RWPE1 (cell line): Measurements from ENCODE around the gene RCAN1.

Experiments used
- CTCF ChIA-PET: fragments of 350-600 bp; sonication (Branson Sonifier 250); formaldehyde crosslinking; extraction: SDS; loops from one replicate; lab custom pipeline; 2021; lab: Yijun Ruan, JAX
- POLR2A ChIA-PET: fragments of 400-600 bp; formaldehyde crosslinking; extraction: SDS; loops from one replicate; lab custom pipeline; 2020; ENCODE audit warnings: antibody characterized with exemption; ENCODE audit not compliant: low non-redundant PET; lab: Yijun Ruan, JAX
- DNase-seq: peaks from one replicate; pipeline ENCODE4 v3.0.0; 2012; ENCODE audit warnings: low spot score
- H3K27ac ChIP-seq: fragments of 450-650 bp; 2 replicates; pipeline ENCODE4 v1.5.1; 2017
- TF ChIP-seq, protein P1 (sequence below): fragments of 450-650 bp; conservative IDR thresholded peaks from 2 replicates; pipeline ENCODE4 v1.5.1; 2017; ENCODE audit warnings: low read depth, mild to moderate bottlenecking

Gene RCAN1

DNA sequence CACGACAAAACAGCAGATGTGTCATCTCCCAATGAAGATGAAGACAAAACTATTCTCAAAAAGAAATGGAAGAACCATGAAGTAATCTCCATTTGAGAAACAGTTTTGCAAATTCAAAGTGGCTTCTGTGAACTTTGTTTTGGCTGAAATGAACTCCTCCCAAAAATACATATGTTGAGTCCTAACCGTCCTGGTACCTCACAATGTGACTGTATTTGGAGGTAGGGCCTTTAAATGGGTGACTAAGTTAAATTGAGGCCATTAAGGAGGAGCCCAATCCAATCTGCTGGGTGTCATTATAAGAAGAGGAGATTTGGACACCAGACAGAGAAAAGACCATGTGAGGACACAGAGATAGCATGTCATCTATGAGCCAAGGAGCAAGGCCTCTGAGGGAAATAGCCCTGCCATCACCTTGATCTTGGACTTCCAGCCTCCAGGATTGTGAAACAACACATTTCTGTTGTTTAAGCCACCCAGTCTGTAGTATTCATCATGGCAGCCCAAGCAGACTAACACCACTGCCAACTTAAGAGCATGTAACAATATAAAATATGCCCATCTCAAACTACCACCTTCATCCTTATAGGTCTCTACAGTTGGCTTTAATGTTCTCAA lies 64.6 kb downstream of the RCAN1 start:
- ChIA-PET CTCF (no interaction called here), POLR2A (no interaction called here)
- TF ChIP-seq, protein P1, sequence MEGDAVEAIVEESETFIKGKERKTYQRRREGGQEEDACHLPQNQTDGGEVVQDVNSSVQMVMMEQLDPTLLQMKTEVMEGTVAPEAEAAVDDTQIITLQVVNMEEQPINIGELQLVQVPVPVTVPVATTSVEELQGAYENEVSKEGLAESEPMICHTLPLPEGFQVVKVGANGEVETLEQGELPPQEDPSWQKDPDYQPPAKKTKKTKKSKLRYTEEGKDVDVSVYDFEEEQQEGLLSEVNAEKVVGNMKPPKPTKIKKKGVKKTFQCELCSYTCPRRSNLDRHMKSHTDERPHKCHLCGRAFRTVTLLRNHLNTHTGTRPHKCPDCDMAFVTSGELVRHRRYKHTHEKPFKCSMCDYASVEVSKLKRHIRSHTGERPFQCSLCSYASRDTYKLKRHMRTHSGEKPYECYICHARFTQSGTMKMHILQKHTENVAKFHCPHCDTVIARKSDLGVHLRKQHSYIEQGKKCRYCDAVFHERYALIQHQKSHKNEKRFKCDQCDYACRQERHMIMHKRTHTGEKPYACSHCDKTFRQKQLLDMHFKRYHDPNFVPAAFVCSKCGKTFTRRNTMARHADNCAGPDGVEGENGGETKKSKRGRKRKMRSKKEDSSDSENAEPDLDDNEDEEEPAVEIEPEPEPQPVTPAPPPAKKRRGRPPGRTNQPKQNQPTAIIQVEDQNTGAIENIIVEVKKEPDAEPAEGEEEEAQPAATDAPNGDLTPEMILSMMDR = no peak
- no peak overlapping the region for H3K27ac ChIP-seq
- no peak for DNase-seq

DNA sequence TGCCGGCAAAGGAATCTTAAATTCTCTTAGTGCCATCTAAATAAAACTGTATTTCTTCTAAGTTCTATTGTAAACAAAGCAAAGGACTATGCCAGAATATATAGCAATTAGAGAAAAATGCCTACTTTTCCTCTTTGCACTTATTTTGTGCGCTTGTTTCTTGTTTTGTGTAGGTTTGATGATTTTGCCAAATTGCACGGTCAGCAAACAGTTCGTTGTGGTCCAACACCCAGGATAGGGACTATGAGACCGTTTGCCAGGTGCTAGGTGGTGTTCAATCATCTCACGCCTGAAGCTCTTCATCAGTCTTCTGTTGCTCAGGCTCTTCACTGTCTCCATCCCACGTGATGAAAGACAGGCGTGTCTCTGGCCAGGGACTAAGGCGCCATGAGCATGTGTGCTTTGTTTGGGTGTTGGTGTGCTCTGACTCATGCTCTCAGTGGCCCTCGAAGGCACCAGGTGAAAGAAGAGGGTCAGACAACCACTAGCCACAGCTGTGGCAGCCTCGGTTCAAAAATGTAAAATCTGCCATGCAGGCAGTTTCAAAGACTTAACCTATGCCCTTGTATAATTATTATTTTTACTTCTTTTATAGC lies 66.0 kb downstream of the RCAN1 start:
- POLR2A ChIA-PET = interaction anchor here (0.7 kb wide), 1 partner anchor 17 kb away, joined by 3 read pairs; no protein-coding TSS in a partner anchor
- no peak for DNase-seq
- TF ChIP-seq, protein P1 = no peak
- no peak overlapping the region for H3K27ac ChIP-seq
- CTCF ChIA-PET = no interaction called here

DNA sequence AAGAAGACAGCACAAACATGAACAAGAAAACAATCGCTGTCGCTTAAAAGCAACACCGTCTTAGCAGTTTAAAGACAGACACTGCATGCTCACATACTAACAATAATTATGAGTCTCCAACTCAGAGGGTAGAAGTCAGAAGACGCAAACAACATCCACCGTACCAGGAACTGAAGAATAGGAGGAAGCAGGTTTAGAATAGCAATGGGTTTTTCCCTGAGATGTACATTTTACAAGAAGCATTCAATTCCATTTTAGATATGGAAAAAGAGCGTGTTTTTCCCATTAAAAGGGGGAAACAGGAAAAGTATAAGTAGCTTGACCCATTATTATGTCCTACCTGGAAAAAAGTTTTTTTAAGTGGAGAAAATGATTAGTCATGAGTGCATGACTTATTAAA lies 68.4 kb downstream of the RCAN1 start:
- H3K27ac ChIP-seq = no peak overlapping the region
- POLR2A ChIA-PET = no interaction called here
- no peak for DNase-seq

DNA sequence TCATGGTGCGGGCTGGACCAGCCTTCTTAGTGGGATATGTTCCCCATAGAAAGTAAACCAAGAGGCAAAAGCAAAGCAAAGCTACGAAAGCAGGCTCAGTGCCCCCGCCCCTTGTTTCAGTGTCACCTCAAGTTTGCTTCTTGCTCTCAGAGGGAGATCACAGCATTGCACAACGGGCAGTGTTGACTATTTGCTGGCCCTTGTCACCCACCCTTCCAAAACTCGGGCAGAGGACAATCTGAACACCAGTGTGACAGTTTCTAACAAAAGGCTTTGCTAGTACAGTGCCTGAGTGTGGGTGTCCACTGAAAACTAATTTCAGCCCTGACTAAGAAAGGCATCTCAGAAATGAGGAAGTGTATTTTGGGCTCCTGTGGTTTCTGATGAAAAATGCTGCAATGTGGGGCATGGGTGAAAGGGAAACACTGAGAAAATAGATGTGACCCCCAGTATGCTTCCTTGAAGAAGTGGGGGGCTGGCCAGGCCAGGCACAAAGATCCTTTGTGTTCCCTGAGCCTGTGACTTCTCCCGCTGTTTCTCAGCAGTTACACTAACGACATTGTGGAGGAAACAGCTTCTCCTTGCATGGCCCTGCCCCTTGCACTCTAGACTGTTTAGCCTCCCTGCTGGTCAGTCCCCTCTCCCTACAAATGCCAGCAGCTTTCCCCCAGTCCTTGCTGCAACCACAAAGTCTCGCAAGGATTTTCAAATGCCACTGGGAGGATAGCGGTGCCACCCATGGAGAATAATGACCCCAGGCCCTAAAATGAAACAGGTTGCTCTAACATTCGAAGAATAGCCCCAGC lies 69.6 kb downstream of the RCAN1 start:
- H3K27ac ChIP-seq = no peak overlapping the region
- DNase-seq = no peak
- CTCF ChIA-PET = no interaction called here
- TF ChIP-seq, protein P1 = no peak
- POLR2A ChIA-PET = no interaction called here

More for the DNA sequence above, 68.4 kb downstream of the RCAN1 start:
- TF ChIP-seq, protein P1 = no peak
- CTCF ChIA-PET = no interaction called here

DNA sequence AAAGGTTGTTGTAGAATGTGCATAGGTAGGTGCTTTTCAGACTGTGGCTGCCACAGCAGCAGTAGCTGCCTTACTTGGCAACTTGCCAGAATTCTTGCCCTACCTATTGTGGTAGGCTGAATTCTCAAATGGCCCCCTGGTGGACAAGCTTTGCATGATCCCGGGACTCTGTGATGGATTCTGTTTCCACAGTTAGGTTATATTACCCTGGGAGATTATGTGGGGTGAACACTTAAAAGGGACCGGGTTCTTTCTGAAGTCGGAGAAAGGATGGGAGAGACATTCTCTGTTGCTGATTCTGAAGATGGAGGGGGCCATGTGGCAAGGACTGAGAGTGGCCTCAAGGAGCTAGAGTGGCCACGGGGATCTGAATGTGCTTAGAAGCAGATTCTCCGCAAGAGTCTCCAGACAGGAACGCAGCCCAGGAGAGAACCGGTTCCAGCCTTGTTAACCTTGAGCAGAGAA lies 70.8 kb downstream of the RCAN1 start:
- CTCF ChIA-PET = interaction anchor here (0.6 kb wide), 1 partner anchor 11 kb away, joined by 3 read pairs; no protein-coding TSS in a partner anchor
- POLR2A ChIA-PET = no interaction called here
- H3K27ac ChIP-seq = no peak overlapping the region
- TF ChIP-seq, protein P1 = peak; percentile 36
- DNase-seq = peak; percentile 78

DNA sequence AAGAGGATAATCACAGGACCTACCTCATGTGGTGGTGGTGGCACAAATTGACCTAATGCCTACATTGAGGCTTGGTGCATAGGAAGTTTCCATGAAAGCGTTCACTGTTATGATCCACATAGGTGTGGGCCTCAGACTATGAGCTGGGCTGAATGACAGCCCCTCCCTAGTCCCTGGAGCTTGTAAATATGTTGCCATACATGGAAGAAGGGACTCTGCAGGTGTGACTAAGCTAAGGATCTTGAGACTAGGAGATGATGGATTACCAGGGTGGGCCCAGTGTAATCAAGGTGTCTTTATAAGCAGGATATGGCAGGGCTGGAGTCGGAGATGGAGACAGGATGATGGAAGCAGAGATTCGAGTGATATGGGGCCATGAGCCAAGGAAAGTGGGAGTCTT lies 71.9 kb downstream of the RCAN1 start:
- TF ChIP-seq, protein P1 = no peak
- no peak overlapping the region for H3K27ac ChIP-seq
- CTCF ChIA-PET = interaction anchor here (1.1 kb wide), 1 partner anchor 39 kb away, joined by 3 read pairs; no protein-coding TSS in a partner anchor
- POLR2A ChIA-PET = no interaction called here
- DNase-seq = no peak
